ENCODE data around the gene ZFYVE28. TPM values are rescaled to one million over a fixed set of nuclear protein-coding genes. Genes with fewer than 3 reads are reported as not detected.

Gene ZFYVE28
- polyA plus RNA-seq, 1 donor, result 7.4 TPM

GRCh38 chr4:2262145-2262943 is 156.1 kb downstream of the ZFYVE28 start:
- peak overlapping the region; percentile 47 for H3K4me3 ChIP-seq (ENCODE audit: low read length)
- no peaks in the 10 kb centered on the region for H3K27me3 ChIP-seq (ENCODE audit: control insufficient read depth, insufficient read depth, low read length)
- no peaks in the 10 kb centered on the region for H3K9me3 ChIP-seq (ENCODE audit: control insufficient read depth, low read depth, low read length)
- H3K36me3 ChIP-seq (ENCODE audit: control insufficient read depth, insufficient read depth, low read length), result peaks cover 28% of the 10 kb centered on the region
- peak overlapping the region; percentile 74 for H3K27ac ChIP-seq (ENCODE audit: low read length)
- peak; percentile 100 for DNase-seq
- WGBS (ENCODE audit: insufficient coverage, low lambda C conversion rate), result no CpG with 5 or more reads among the region's 98 CpGs
- H3K4me1 ChIP-seq (ENCODE audit: control insufficient read depth, insufficient read depth, low read length), result peaks cover 8% of the 10 kb centered on the region

GRCh38 chr4:2261853-2262144 is 156.6 kb downstream of the ZFYVE28 start, which contains the start of gene MXD4:
Gene MXD4 (minus strand): TSS chr4:2262109. CDS start chr4:2261980, 129 bp downstream.
- Histone ChIP-seq H3K27ac (ENCODE audit: low read length) (peak within 1 kb of the TSS; percentile 74), H3K4me3 (ENCODE audit: low read length) (peak within 1 kb of the TSS; percentile 96), H3K27me3 (ENCODE audit: control insufficient read depth, insufficient read depth, low read length) (no peaks in the 10 kb centered on the region), H3K4me1 (ENCODE audit: control insufficient read depth, insufficient read depth, low read length) (peaks cover 12% of the 10 kb centered on the region), H3K36me3 (ENCODE audit: control insufficient read depth, insufficient read depth, low read length) (peaks cover 32% of the 10 kb centered on the region), H3K9me3 (ENCODE audit: control insufficient read depth, low read depth, low read length) (no peaks in the 10 kb centered on the region)
- DNase-seq, result no peak
- WGBS (ENCODE audit: insufficient coverage, low lambda C conversion rate), result no CpG with 5 or more reads among the region's 46 CpGs

- peaks cover 17% of the 10 kb centered on the region for H3K4me1 ChIP-seq (ENCODE audit: control insufficient read depth, insufficient read depth, low read length)
These were observed 157.2 kb downstream of the ZFYVE28 start for GRCh38 chr4:2261110-2261852.

GRCh38 chr4:2260344-2261109 is 157.9 kb downstream of the ZFYVE28 start:
- no peak overlapping the region for H3K27ac ChIP-seq (ENCODE audit: low read length)
- no peak for DNase-seq
- peak overlapping the region; percentile 96 for H3K4me3 ChIP-seq (ENCODE audit: low read length)
- WGBS (ENCODE audit: insufficient coverage, low lambda C conversion rate), result no CpG with 5 or more reads among the region's 23 CpGs
- H3K36me3 ChIP-seq (ENCODE audit: control insufficient read depth, insufficient read depth, low read length), result peaks cover 45% of the 10 kb centered on the region
- no peaks in the 10 kb centered on the region for H3K27me3 ChIP-seq (ENCODE audit: control insufficient read depth, insufficient read depth, low read length)
- H3K4me1 ChIP-seq (ENCODE audit: control insufficient read depth, insufficient read depth, low read length), result peaks cover 21% of the 10 kb centered on the region
- H3K9me3 ChIP-seq (ENCODE audit: control insufficient read depth, low read depth, low read length), result no peaks in the 10 kb centered on the region

More at GRCh38 chr4:2261110-2261852, 157.2 kb downstream of the ZFYVE28 start:
- H3K27me3 ChIP-seq (ENCODE audit: control insufficient read depth, insufficient read depth, low read length), result no peaks in the 10 kb centered on the region
- H3K9me3 ChIP-seq (ENCODE audit: control insufficient read depth, low read depth, low read length), result no peaks in the 10 kb centered on the region
- peak overlapping the region; percentile 96 for H3K4me3 ChIP-seq (ENCODE audit: low read length)
- H3K36me3 ChIP-seq (ENCODE audit: control insufficient read depth, insufficient read depth, low read length), result peaks cover 38% of the 10 kb centered on the region
- no CpG with 5 or more reads among the region's 91 CpGs for WGBS (ENCODE audit: insufficient coverage, low lambda C conversion rate)
- peak in 1 of 2 donors; percentile 48 for DNase-seq
- no peak overlapping the region for H3K27ac ChIP-seq (ENCODE audit: low read length)

- H3K9me3 ChIP-seq (ENCODE audit: control insufficient read depth, low read depth, low read length), result no peaks in the 10 kb centered on the region
- H3K27me3 ChIP-seq (ENCODE audit: control insufficient read depth, insufficient read depth, low read length), result no peaks in the 10 kb centered on the region
- no CpG with 5 or more reads among the region's 15 CpGs for WGBS (ENCODE audit: insufficient coverage, low lambda C conversion rate)
- DNase-seq, result no peak
- peaks cover 52% of the 10 kb centered on the region for H3K36me3 ChIP-seq (ENCODE audit: control insufficient read depth, insufficient read depth, low read length)
- H3K4me1 ChIP-seq (ENCODE audit: control insufficient read depth, insufficient read depth, low read length), result peaks cover 21% of the 10 kb centered on the region
- no peak overlapping the region for H3K27ac ChIP-seq (ENCODE audit: low read length)
- peak overlapping the region; percentile 96 for H3K4me3 ChIP-seq (ENCODE audit: low read length)
These were observed 158.7 kb downstream of the ZFYVE28 start for GRCh38 chr4:2259541-2260343.

GRCh38 chr4:2259036-2259540 is 159.4 kb downstream of the ZFYVE28 start:
- Histone ChIP-seq H3K27me3 (ENCODE audit: control insufficient read depth, insufficient read depth, low read length) (no peaks in the 10 kb centered on the region), H3K9me3 (ENCODE audit: control insufficient read depth, low read depth, low read length) (no peaks in the 10 kb centered on the region), H3K27ac (ENCODE audit: low read length) (no peak overlapping the region), H3K4me3 (ENCODE audit: low read length) (no peak overlapping the region), H3K4me1 (ENCODE audit: control insufficient read depth, insufficient read depth, low read length) (peaks cover 21% of the 10 kb centered on the region), H3K36me3 (ENCODE audit: control insufficient read depth, insufficient read depth, low read length) (peaks cover 55% of the 10 kb centered on the region)
- DNase-seq, result no peak
- WGBS (ENCODE audit: insufficient coverage, low lambda C conversion rate), result no CpG with 5 or more reads among the region's 13 CpGs

GRCh38 chr4:2258091-2259035 is 160.1 kb downstream of the ZFYVE28 start:
- Histone ChIP-seq H3K27me3 (ENCODE audit: control insufficient read depth, insufficient read depth, low read length) (no peaks in the 10 kb centered on the region), H3K27ac (ENCODE audit: low read length) (no peak overlapping the region), H3K36me3 (ENCODE audit: control insufficient read depth, insufficient read depth, low read length) (peaks cover 61% of the 10 kb centered on the region), H3K4me1 (ENCODE audit: control insufficient read depth, insufficient read depth, low read length) (peaks cover 21% of the 10 kb centered on the region), H3K9me3 (ENCODE audit: control insufficient read depth, low read depth, low read length) (no peaks in the 10 kb centered on the region), H3K4me3 (ENCODE audit: low read length) (no peak overlapping the region)
- no peak for DNase-seq
- WGBS (ENCODE audit: insufficient coverage, low lambda C conversion rate), result no CpG with 5 or more reads among the region's 18 CpGs

- H3K4me3 ChIP-seq (ENCODE audit: low read length), result no peak overlapping the region
- 100% methylated on average over 1 of the region's 14 CpGs for WGBS (ENCODE audit: insufficient coverage, low lambda C conversion rate)
- H3K9me3 ChIP-seq (ENCODE audit: control insufficient read depth, low read depth, low read length), result no peaks in the 10 kb centered on the region
- H3K27ac ChIP-seq (ENCODE audit: low read length), result no peak overlapping the region
- H3K4me1 ChIP-seq (ENCODE audit: control insufficient read depth, insufficient read depth, low read length), result peaks cover 21% of the 10 kb centered on the region
- DNase-seq, result no peak
- no peaks in the 10 kb centered on the region for H3K27me3 ChIP-seq (ENCODE audit: control insufficient read depth, insufficient read depth, low read length)
- peaks cover 68% of the 10 kb centered on the region for H3K36me3 ChIP-seq (ENCODE audit: control insufficient read depth, insufficient read depth, low read length)
These were observed 160.9 kb downstream of the ZFYVE28 start for GRCh38 chr4:2257361-2258081.
